Measurements from ENCODE around the gene CRIP3.

DNA sequence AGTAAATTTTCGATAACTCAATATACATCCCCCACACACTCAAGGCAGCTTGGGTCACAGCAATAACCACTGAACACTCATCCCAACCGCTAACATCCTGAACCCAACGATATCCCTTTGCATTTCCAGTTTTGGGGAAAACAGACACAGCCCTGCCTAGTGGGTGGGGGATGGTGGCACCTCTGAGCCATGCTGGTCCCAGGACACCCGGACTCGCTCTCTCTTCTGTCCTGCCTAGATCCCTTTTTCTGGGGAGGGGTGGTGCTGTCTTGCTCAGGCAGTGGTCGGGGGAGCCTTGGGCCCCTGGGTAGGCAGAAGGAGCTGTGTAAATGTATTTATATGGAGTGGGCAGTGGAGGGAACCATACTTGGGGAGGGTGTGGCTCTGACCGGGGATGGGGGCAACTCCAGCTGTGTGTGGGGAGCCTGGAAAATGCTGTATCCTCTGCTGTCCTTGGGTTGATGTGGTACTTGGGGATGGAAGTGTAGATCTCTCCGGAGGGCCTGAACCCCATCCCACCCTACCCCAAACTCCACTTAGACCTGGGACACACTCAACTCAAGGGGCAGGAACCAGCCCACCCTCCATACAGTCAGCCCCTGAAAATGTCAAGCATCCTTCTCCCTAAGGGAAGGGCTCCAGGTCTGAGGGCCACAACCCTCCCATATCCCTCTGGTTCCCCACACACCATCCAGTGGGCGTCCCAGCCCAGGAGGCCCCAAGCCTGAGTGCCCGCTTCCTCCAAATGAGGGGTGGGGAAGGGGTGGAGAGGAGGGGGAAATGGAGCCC is 34.3 kb downstream of the CRIP3 start:
- TF ChIP-seq, protein P1, sequence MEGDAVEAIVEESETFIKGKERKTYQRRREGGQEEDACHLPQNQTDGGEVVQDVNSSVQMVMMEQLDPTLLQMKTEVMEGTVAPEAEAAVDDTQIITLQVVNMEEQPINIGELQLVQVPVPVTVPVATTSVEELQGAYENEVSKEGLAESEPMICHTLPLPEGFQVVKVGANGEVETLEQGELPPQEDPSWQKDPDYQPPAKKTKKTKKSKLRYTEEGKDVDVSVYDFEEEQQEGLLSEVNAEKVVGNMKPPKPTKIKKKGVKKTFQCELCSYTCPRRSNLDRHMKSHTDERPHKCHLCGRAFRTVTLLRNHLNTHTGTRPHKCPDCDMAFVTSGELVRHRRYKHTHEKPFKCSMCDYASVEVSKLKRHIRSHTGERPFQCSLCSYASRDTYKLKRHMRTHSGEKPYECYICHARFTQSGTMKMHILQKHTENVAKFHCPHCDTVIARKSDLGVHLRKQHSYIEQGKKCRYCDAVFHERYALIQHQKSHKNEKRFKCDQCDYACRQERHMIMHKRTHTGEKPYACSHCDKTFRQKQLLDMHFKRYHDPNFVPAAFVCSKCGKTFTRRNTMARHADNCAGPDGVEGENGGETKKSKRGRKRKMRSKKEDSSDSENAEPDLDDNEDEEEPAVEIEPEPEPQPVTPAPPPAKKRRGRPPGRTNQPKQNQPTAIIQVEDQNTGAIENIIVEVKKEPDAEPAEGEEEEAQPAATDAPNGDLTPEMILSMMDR (conservative IDR thresholded peaks at IDR 0.05), result no peak
- no peak for TF ChIP-seq EZH2 (IDR thresholded peaks at IDR 0.05; ENCODE audit: low read depth)

Data from PC-9 (cell line).